ENCODE data around the gene BRD1.
"Not testable (repeated sequence)": the region's sequence is repeated elsewhere in the genome, so short reads cannot be mapped to it uniquely, and the experiment has no call there.

The BRD1 gene

GRCh38 chr22:49825944-49826602 lies 1.6 kb downstream of the BRD1 start:
- no peak for DNase-seq (ENCODE audit: low spot score)

- no peak for DNase-seq (ENCODE audit: low spot score)
Measured at GRCh38 chr22:49825436-49825835, 2.2 kb downstream of the BRD1 start.

- no peak for DNase-seq (ENCODE audit: low spot score)
Measured at GRCh38 chr22:49824936-49825335, 2.7 kb downstream of the BRD1 start.

GRCh38 chr22:49824185-49824925 lies 3.3 kb downstream of the BRD1 start:
- no peak for DNase-seq (ENCODE audit: low spot score)

GRCh38 chr22:49823289-49824045 lies 4.2 kb downstream of the BRD1 start:
- no peak for DNase-seq (ENCODE audit: low spot score)

- DNase-seq (ENCODE audit: low spot score), result not testable (repeated sequence)
Measured at GRCh38 chr22:49821741-49822140, 5.9 kb downstream of the BRD1 start.

GRCh38 chr22:49820984-49821383 lies 6.7 kb downstream of the BRD1 start:
- DNase-seq (ENCODE audit: low spot score), result no peak

GRCh38 chr22:49817359-49817758 lies 10.3 kb downstream of the BRD1 start:
- DNase-seq (ENCODE audit: low spot score), result no peak

- no peak for DNase-seq (ENCODE audit: low spot score)
Measured at GRCh38 chr22:49815641-49816091, 12.0 kb downstream of the BRD1 start.

- DNase-seq (ENCODE audit: low spot score), result no peak
Measured at GRCh38 chr22:49814856-49815255, 12.8 kb downstream of the BRD1 start.

GRCh38 chr22:49814164-49814686 lies 13.4 kb downstream of the BRD1 start:
- DNase-seq (ENCODE audit: low spot score), result no peak

GRCh38 chr22:49812838-49813237 lies 14.8 kb downstream of the BRD1 start:
- no peak for DNase-seq (ENCODE audit: low spot score)

GRCh38 chr22:49811020-49811791 lies 16.5 kb downstream of the BRD1 start:
- DNase-seq (ENCODE audit: low spot score), result no peak

GRCh38 chr22:49810363-49811019 lies 17.2 kb downstream of the BRD1 start:
- DNase-seq (ENCODE audit: low spot score), result no peak

- no peak for DNase-seq (ENCODE audit: low spot score)
Measured at GRCh38 chr22:49807780-49808708, 19.6 kb downstream of the BRD1 start.

GRCh38 chr22:49807129-49807528 lies 20.5 kb downstream of the BRD1 start:
- no peak for DNase-seq (ENCODE audit: low spot score)

GRCh38 chr22:49803737-49804375 lies 23.8 kb downstream of the BRD1 start:
- DNase-seq (ENCODE audit: low spot score), result no peak

GRCh38 chr22:49803134-49803533 lies 24.5 kb downstream of the BRD1 start:
- DNase-seq (ENCODE audit: low spot score), result no peak

- no peak for DNase-seq (ENCODE audit: low spot score)
Measured at GRCh38 chr22:49801391-49802060, 26.1 kb downstream of the BRD1 start.

Data from left forelimb (tissue), 1 donor.